Heart left ventricle (tissue), 13 donors: ENCODE data around the gene DNAJC18.

ENCODE experiments used
- POLR2A ChIP-seq, 2 donors: fragments of 450-650 bp; IDR thresholded peaks; one replicate each; pipeline ENCODE4 v1.6.1; 2017; ENCODE audit warnings: antibody characterized with exemption in 2 of 2, mild to moderate bottlenecking in 2 of 2, moderate library complexity in 2 of 2
- TF ChIP-seq, protein P1 (sequence below), 12 donors: fragments of 200-600 bp; sonication (generic) in 4 of 12; IDR thresholded peaks; one replicate each; pipeline versions ENCODE4 v1.5.0 to v1.8.0; 2018 to 2022; ENCODE audit warnings: antibody characterized with exemption in 12 of 12, mild to moderate bottlenecking in 5 of 12
- donor health status: ischemic (EF 13 %, LVEDD 7.1; RV severe dilation, severe dysfunction).
- donor health status: DM: no; HTN: yes; CAD: no.
- donor health status: DM: no; HTN: no; CAD: no.
- donor health status: ischemic (EF 25% LVEDD 6.9; RV normal size, moderate dysfunction).
- donor health status: ischemic (EF 25% LVEDD 5.7; RV mildly dilated, moderate dysfunction).
- donor health status: ischemic (EF 35%, LVEDD 5.7; RV mildly dilated, moderate dysfunction).
- donor health status: nonischemic (EF 11% LVEDD 7.7; RV severe dilation, severe dysfunction).
- donor health status: DM: yes; HTN: yes; CAD: no.
- donor health status: PGD.
- donor health status: ischemic (EF 29% LVEDD 5.4; RV normal size, mild dysfunction).
- donor health status: nonischemic (EF 23%, LVEDD 6.1; RV moderate dilation, normal function).

DNA sequence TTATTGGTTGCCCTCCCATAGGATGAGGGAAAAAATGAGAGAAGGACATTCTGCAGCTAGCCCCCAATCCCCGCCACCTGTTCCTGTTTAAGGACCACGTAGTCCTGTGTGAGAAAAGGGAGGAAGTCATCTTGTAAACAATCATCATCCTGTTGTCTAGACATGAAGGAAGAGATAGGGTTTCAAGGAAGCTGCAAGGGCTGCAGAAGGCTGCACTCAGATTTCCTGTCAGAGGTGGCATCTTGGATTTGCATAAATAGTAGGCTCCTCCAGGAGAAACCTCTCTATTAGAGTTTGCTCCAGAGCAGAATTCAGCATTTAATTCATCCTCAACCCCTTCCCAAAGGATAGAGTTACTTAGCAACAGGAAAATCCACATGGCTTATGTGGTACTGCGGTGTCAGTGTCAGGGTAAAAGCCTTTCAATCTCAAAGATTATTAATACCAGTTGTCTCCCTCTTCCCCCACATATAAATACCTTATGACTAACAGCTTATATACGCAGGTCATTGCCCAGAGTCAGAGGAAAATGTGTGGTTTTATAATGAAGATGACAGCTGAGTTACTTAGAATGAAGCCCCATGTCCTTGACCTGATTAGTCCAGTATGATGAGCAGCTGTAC is 4.6 kb upstream of the DNAJC18 start:
- TF ChIP-seq, protein P1, sequence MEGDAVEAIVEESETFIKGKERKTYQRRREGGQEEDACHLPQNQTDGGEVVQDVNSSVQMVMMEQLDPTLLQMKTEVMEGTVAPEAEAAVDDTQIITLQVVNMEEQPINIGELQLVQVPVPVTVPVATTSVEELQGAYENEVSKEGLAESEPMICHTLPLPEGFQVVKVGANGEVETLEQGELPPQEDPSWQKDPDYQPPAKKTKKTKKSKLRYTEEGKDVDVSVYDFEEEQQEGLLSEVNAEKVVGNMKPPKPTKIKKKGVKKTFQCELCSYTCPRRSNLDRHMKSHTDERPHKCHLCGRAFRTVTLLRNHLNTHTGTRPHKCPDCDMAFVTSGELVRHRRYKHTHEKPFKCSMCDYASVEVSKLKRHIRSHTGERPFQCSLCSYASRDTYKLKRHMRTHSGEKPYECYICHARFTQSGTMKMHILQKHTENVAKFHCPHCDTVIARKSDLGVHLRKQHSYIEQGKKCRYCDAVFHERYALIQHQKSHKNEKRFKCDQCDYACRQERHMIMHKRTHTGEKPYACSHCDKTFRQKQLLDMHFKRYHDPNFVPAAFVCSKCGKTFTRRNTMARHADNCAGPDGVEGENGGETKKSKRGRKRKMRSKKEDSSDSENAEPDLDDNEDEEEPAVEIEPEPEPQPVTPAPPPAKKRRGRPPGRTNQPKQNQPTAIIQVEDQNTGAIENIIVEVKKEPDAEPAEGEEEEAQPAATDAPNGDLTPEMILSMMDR (IDR thresholded peaks at IDR 0.05): no peak
- no peak for TF ChIP-seq POLR2A (IDR thresholded peaks at IDR 0.05)
